Measurements from ENCODE around the gene PTPN14.
"Not testable (repeated sequence)": the region's sequence is repeated elsewhere in the genome, so short reads cannot be mapped to it uniquely, and the experiment has no call there.

The PTPN14 gene

GRCh38 chr1:214540324-214540723 lies 11.1 kb downstream of the PTPN14 start:
- no peak for DNase-seq

DNA sequence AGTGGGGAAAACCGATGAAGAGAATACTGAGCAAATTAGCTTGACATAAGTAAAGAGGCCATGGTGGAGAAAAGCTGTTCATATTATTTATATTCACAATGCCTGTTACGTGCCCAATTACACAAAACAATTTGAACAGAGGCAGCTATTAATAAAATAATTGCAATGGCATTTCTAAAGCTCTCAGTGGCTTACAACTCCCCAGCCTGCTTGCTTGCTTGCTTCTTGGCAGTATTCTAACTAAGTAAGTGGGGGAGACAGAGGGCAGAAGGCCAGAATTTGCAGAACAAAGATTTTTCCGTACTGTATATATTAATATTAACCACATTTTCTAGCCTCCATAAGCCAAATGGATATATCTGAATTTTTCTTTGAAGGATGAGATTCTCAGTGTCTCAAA lies 12.9 kb downstream of the PTPN14 start:
- no peak for DNase-seq

- no peak for DNase-seq
Measured at GRCh38 chr1:214537872-214538473, 13.4 kb downstream of the PTPN14 start.

GRCh38 chr1:214537219-214537618 lies 14.2 kb downstream of the PTPN14 start:
- no peak for DNase-seq

GRCh38 chr1:214532070-214532469 lies 19.3 kb downstream of the PTPN14 start:
- DNase-seq = no peak

GRCh38 chr1:214525535-214526019 lies 25.8 kb downstream of the PTPN14 start:
- no peak for DNase-seq

- peak in 1 of 2 experiments; percentile 11 for DNase-seq
Measured at GRCh38 chr1:214524824-214525223, 26.6 kb downstream of the PTPN14 start.

DNA sequence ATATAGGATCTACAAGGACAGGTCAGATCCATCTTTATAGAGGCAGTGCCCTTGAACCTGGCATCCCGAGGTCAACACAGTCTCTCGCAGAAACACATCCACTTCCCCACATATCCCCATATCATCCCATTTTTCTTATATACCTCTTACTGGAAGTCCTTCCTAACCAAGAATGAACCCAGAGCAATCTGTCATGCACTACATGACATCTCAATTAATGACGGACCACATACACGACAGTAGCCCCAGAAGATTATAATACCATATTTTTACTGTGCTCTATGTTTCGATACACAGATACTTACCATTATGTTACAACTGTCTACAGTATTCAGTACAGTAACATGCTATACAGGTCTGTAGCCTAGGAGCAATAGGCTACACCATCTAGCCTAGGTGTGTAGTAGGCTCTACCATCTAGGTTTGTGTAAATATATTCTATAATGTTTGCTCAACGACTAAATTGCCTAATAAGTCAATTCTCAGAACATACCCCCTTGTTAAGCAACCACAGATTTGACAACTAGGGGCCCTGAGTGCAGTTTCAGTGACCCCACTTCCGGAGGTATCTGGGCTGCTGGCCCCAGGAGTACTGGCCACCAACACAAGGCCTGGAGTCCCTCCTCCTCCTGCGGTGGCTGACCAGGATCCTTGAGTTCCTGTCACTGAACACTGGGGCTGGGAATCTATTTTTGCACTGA lies 28.1 kb downstream of the PTPN14 start:
- no peak for DNase-seq

GRCh38 chr1:214521458-214521857 lies 29.9 kb downstream of the PTPN14 start:
- not testable (repeated sequence) for DNase-seq

GRCh38 chr1:214520544-214521165 lies 30.7 kb downstream of the PTPN14 start:
- DNase-seq = no peak

DNA sequence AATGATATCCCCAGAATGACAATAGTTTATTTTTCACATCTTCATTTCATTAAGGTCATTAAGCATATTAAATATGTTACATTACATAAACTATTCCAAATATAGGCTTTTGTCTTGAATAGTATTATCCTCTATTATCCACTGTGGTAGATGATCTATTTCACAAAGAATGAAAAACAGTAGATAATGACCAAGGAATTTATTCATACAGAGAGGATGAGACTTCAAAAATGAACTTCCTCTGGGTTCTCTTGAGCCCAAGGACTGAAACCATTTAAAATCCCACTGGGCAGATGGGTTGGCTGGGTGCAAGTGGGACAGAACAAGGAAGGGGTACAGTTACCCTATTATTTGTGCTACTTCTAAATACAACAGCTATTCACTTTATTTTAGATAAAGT lies 33.0 kb downstream of the PTPN14 start:
- DNase-seq = no peak

- no peak for DNase-seq
Measured at GRCh38 chr1:214516434-214517326, 34.7 kb downstream of the PTPN14 start.

GRCh38 chr1:214515544-214516433 lies 35.6 kb downstream of the PTPN14 start:
- peak; percentile 3 to 18 for DNase-seq

- DNase-seq = no peak
Measured at GRCh38 chr1:214514819-214515383, 36.5 kb downstream of the PTPN14 start.

GRCh38 chr1:214514032-214514818 lies 37.2 kb downstream of the PTPN14 start:
- DNase-seq = peak; percentile 89 to 90

DNA sequence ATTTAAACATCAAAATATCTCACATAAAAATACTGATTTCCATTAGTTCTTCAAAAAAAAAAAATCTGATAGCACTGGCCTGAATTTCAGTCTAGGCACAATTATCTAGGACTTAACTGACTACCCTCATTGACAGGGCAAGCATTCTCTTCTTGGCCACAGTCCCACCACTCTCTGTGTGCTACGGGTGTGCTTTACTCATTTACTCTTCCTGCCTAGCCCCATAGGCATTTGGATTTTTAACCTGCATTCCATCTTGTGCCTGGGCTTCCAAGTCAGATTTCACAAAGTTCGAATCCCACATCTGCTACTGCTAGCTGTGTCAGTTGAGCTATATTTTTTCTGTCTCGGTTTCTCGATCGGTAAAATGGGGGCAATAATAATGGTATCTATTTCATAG lies 38.0 kb downstream of the PTPN14 start:
- DNase-seq = no peak

DNA sequence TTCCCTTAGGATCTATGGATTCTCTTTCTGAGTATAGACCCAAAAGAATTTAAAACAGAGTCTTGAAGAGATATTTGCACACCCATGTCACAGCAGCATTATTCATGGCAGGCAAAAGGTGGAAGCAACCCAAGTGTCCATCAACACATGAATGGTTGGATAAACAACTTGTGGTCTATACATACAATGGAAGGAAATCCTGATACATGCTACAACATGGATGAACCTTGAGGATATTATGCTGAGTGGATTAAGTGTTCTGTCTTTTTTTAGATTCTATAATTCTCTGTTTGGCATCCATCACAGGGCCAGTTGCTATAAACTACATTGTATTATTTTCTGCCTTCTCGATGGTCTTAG lies 39.8 kb downstream of the PTPN14 start:
- no peak for DNase-seq

DNA sequence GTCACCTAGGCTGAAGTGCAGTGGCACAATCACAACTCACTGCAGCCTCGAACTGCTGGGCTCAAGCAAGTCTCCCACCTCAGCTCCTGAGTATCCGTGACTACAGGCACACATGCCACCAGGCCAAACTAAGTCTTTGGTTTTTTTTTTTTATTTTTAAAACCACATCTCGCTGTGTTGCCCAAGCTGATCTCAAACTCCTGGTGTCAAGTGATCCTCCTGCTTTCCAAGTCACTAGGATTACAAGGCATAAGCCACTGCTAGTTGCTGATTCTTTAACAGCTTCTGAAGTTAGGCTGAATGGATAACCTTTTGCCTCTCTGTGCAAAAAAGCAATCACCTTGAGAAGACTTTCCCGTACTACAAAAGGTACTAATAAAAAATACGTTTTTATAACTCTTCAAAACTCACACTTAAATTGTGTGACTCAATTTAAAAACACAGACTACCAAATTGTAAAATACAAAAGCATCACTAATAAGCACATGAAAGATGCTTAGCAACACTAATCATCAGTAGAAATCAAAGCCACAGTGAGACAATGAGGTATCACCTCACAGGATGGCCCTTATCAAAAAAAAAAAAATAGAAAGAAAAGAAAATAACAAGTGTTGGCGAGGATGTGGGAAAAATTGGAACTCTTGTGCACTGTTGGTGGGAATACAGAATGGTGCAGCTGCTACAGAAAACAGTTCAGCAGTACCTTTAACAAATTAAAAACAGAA lies 40.3 kb downstream of the PTPN14 start:
- DNase-seq = no peak

DNA sequence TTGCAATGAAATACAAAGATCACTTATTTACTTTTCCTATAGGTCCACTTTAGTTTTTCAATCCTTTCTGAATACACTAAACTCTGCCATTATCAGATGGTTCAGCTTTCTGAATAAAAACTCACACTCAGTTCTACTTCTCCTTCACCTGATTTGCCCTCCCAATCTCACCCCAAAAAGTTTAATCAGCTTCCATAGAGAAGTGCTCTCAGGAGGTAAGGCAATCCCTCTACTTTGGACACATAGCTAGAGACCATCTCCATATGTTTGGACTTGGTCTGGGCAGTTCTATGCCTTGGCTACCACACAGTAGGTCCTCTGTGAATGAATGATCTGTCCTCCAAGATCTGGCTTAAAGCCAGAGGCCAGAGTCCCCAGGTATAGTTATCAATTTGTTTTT lies 40.9 kb downstream of the PTPN14 start:
- no peak for DNase-seq

DNA sequence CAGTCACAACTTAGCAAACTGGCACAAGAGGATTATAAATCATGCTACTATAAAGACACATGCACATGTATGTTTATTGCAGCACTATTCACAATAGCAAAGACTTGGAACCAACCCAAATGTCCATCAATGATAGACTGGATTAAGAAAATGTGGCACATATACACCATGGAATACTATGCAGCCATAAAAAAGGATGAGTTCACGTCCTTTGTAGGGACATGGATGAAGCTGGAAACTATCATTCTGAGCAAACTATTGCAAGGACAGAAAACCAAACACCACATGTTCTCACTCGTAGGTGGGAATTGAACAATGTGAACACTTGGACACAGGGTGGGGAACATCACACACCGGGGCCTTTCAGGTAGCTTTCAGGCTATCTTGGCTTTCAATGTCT lies 41.8 kb downstream of the PTPN14 start:
- DNase-seq = not testable (repeated sequence)
